K562 (cell line): ENCODE data around the gene CDYL.

ENCODE experiments used
- GTF2E2 ChIP-seq: fragments of 200-800 bp; sonication (Bioruptor generic); IDR thresholded peaks from 2 replicates; pipeline ENCODE4 v1.6.1; 2016; ENCODE audit warnings: missing genetic modification characterization, missing compliant biosample characterization
- HMGXB4 ChIP-seq: sonication (generic); formaldehyde crosslinking; IDR thresholded peaks from 2 replicates; pipeline ENCODE4 v1.8.1; 2023; ENCODE audit warnings: mild to moderate bottlenecking, missing genetic modification reagents
- MAFK ChIP-seq: IDR thresholded peaks from 2 replicates; pipeline ENCODE4 v1.6.1; 2011; ENCODE audit warnings: low read length, improper control_type of control experiment
- MTA2 ChIP-seq: fragments of 450-650 bp; IDR thresholded peaks from 2 replicates; pipeline ENCODE4 v1.6.1; 2016; ENCODE audit warnings: low read depth
- PML ChIP-seq: IDR thresholded peaks from 2 replicates; pipeline ENCODE4 v1.6.1; 2012; ENCODE audit warnings: low read length, inconsistent platforms
- POLR2A ChIP-seq: fragments of 450-650 bp; conservative IDR thresholded peaks from 2 replicates; pipeline ENCODE4 v1.6.1; 2016
- POLR2AphosphoS5 ChIP-seq: IDR thresholded peaks from 2 replicates; pipeline ENCODE4 v1.6.1; 2011; ENCODE audit warnings: mild to moderate bottlenecking, low read depth, low read length, moderate library complexity; ENCODE audit not compliant: control insufficient read depth, insufficient read depth
- SREBF2 ChIP-seq: sonication (generic); formaldehyde crosslinking; IDR thresholded peaks from 2 replicates; pipeline ENCODE4 v1.4.0; 2020; ENCODE audit warnings: mild to moderate bottlenecking, missing genetic modification reagents
- TAF1 ChIP-seq: IDR thresholded peaks from 2 replicates; pipeline ENCODE4 v1.6.1; 2011; ENCODE audit warnings: mild to moderate bottlenecking, low read length, moderate library complexity; ENCODE audit not compliant: insufficient read depth, control insufficient read depth, severe bottlenecking; ENCODE audit errors: extremely low read depth
- ZNF318 ChIP-seq, 2 experiments: fragments of 450-650 bp; IDR thresholded peaks; 2 replicates each; pipeline ENCODE4 v1.6.1; 2016; ENCODE audit warnings: mild to moderate bottlenecking in 2 of 2, borderline replicate concordance in 1 of 2, low read depth in 1 of 2, moderate library complexity in 1 of 2
- ZNF644 ChIP-seq: fragments of 200-800 bp; sonication (Bioruptor generic); IDR thresholded peaks from 2 replicates; pipeline ENCODE4 v1.6.1; 2016; ENCODE audit warnings: low read depth, missing genetic modification characterization, missing compliant biosample characterization
- TF ChIP-seq, protein P1 (sequence below), 3 experiments: IDR thresholded peaks in 2 of 3; conservative IDR thresholded peaks in 1 of 3; 2 replicates each; pipeline ENCODE4 v1.5.1; 2011 to 2012; ENCODE audit warnings: low read length in 3 of 3, mild to moderate bottlenecking in 3 of 3, control low read depth in 2 of 3, improper control_type of control experiment in 1 of 3, inconsistent platforms in 1 of 3, low read depth in 1 of 3, mixed read lengths in 1 of 3, moderate library complexity in 1 of 3; ENCODE audit not compliant: insufficient read depth in 2 of 3
- TF ChIP-seq, protein P2 (sequence below): conservative IDR thresholded peaks from 2 replicates; pipeline ENCODE4 v1.6.1; 2011; ENCODE audit warnings: low read depth, mild to moderate bottlenecking, low read length; ENCODE audit not compliant: control insufficient read depth
- TF ChIP-seq, protein P3 (sequence below): fragments of 450-650 bp; formaldehyde crosslinking; IDR thresholded peaks from 2 replicates; pipeline ENCODE4 v1.4.0; 2020; ENCODE audit warnings: mild to moderate bottlenecking

DNA sequence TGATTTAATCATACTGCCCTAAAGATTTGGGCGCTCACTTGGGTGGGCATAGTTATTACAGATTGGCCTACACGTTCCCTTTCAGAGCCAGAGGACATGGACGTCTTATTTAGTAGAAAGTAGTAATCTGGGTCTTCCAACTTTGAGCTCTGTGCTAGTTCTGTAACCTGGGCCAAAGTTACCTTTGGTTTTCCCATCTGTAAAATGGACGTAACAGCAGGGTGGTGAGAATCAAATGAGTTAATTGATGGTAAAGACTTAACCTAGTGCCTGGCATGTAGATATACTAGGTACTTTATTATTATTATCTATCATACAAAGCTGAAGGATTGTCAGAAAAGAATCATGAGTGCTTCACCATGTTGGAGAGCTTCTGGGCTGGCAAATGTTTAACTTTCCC lies 74.8 kb downstream of the CDYL start:
- TF ChIP-seq MAFK, result no peak
- TF ChIP-seq GTF2E2 (tag), result no peak
- no peak for TF ChIP-seq ZNF318 (IDR thresholded peaks at IDR 0.05; ENCODE audit: borderline replicate concordance in 1 of 2, low read depth in 1 of 2)
- TF ChIP-seq, protein P1, sequence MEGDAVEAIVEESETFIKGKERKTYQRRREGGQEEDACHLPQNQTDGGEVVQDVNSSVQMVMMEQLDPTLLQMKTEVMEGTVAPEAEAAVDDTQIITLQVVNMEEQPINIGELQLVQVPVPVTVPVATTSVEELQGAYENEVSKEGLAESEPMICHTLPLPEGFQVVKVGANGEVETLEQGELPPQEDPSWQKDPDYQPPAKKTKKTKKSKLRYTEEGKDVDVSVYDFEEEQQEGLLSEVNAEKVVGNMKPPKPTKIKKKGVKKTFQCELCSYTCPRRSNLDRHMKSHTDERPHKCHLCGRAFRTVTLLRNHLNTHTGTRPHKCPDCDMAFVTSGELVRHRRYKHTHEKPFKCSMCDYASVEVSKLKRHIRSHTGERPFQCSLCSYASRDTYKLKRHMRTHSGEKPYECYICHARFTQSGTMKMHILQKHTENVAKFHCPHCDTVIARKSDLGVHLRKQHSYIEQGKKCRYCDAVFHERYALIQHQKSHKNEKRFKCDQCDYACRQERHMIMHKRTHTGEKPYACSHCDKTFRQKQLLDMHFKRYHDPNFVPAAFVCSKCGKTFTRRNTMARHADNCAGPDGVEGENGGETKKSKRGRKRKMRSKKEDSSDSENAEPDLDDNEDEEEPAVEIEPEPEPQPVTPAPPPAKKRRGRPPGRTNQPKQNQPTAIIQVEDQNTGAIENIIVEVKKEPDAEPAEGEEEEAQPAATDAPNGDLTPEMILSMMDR (IDR thresholded peaks at IDR 0.05 in 2 of 3, conservative IDR thresholded peaks at IDR 0.05 in 1 of 3; ENCODE audit: insufficient read depth in 2 of 3, low read depth in 1 of 3, low read length in 3 of 3), result no peak
- TF ChIP-seq HMGXB4 (CRISPR knock-in tag), result no peak
- no peak for TF ChIP-seq MTA2
- TF ChIP-seq POLR2A, result no peak
- no peak for TF ChIP-seq SREBF2 (CRISPR knock-in tag)
- no peak for TF ChIP-seq POLR2AphosphoS5
- TF ChIP-seq TAF1, result no peak
- no peak for TF ChIP-seq ZNF644 (tag)
- TF ChIP-seq, protein P2, sequence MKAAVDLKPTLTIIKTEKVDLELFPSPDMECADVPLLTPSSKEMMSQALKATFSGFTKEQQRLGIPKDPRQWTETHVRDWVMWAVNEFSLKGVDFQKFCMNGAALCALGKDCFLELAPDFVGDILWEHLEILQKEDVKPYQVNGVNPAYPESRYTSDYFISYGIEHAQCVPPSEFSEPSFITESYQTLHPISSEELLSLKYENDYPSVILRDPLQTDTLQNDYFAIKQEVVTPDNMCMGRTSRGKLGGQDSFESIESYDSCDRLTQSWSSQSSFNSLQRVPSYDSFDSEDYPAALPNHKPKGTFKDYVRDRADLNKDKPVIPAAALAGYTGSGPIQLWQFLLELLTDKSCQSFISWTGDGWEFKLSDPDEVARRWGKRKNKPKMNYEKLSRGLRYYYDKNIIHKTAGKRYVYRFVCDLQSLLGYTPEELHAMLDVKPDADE, result no peak
- TF ChIP-seq PML, result no peak
- TF ChIP-seq, protein P3, sequence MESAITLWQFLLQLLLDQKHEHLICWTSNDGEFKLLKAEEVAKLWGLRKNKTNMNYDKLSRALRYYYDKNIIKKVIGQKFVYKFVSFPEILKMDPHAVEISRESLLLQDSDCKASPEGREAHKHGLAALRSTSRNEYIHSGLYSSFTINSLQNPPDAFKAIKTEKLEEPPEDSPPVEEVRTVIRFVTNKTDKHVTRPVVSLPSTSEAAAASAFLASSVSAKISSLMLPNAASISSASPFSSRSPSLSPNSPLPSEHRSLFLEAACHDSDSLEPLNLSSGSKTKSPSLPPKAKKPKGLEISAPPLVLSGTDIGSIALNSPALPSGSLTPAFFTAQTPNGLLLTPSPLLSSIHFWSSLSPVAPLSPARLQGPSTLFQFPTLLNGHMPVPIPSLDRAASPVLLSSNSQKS, result no peak
